HepG2 (cell line): ENCODE data around the gene HIRA. TPM values are rescaled to one million over a fixed set of nuclear protein-coding genes. Genes with fewer than 3 reads are reported as not detected.

Source experiments
- ATAC-seq: fragments of 200-7000 bp; cut with Tn5 transposase; 3 replicates; pipeline ENCODE4 v1.9.1; 2020; ENCODE audit warnings: mild to moderate bottlenecking, moderate library complexity
- BruUV-seq: library from RNA; stranded (reverse); fragments of 400-500 nt; replicated peaks from 2 replicates; lab custom pipeline; 2021; lab: Mats Ljungman, UMichigan
- CTCF ChIA-PET: fragments of 300-600 bp; formaldehyde crosslinking; extraction: SDS; loops from one replicate; lab custom pipeline; 2021; ENCODE audit warnings: low total read pairs, inconsistent platforms, low intra/inter-chr PET ratio; lab: Yijun Ruan, JAX
- POLR2A ChIA-PET: fragments of 350-600 bp; sonication (Branson Sonifier 250); formaldehyde crosslinking; loops from one replicate; lab custom pipeline; 2020; ENCODE audit warnings: antibody characterized with exemption, inconsistent platforms; lab: Yijun Ruan, JAX
- DNase-seq: peaks from one replicate; pipeline ENCODE4 v3.0.0-alpha.2; 2015; ENCODE audit warnings: low spot score
- FAIRE-seq: peaks from 3 replicates; lab custom pipeline; 2011; peaks lifted over from hg19 to GRCh38; lab: Jason Lieb, UNC
- H2AFZ ChIP-seq: one replicate; pipeline ENCODE4 v1.6.1; 2011; ENCODE audit warnings: low read length, inconsistent platforms
- H3K27ac ChIP-seq: fragments of 300-600 bp; 3 replicates; pipeline ENCODE4 v1.8.0; 2011; ENCODE audit warnings: mixed run types, mild to moderate bottlenecking, mixed read lengths, low read length, inconsistent platforms; ENCODE audit not compliant: insufficient read depth; ENCODE audit errors: extremely low read length
- H3K27me3 ChIP-seq, 2 experiments: fragments of 200-600 bp in 1 of 2; 2 replicates in 1 of 2; 3 replicates in 1 of 2; pipeline versions ENCODE4 v1.6.0 to v1.8.0; 2011; ENCODE audit warnings: low read length in 2 of 2, mild to moderate bottlenecking in 2 of 2, moderate library complexity in 2 of 2, inconsistent platforms in 1 of 2; ENCODE audit not compliant: insufficient read depth in 2 of 2, control insufficient read depth in 1 of 2
- H3K36me3 ChIP-seq, 2 experiments: fragments of 200-600 bp in 1 of 2; replicated peaks in 1 of 2; 2 replicates in 1 of 2; 3 replicates in 1 of 2; pipeline versions ENCODE4 v1.5.1 to v1.8.0; 2011; ENCODE audit warnings: low read length in 2 of 2, inconsistent platforms in 1 of 2; ENCODE audit not compliant: insufficient read depth in 2 of 2, control insufficient read depth in 1 of 2
- H3K4me1 ChIP-seq: 2 replicates; pipeline ENCODE4 v1.5.1; 2012; ENCODE audit warnings: low read length, inconsistent platforms; ENCODE audit not compliant: insufficient read depth
- H3K4me2 ChIP-seq: 2 replicates; pipeline ENCODE4 v1.6.0; 2011; ENCODE audit warnings: low read depth, low read length, inconsistent platforms
- H3K4me3 ChIP-seq, 3 experiments: fragments of 200-600 bp in 1 of 3; sonication (generic), shearing (Covaris generic) in 1 of 3; replicated peaks in 1 of 3; 2 replicates each; pipeline ENCODE4 v1.5.1; 2011 to 2016; ENCODE audit warnings: low read length in 3 of 3, inconsistent platforms in 2 of 3, low read depth in 2 of 3, mild to moderate bottlenecking in 2 of 3, control low read depth in 1 of 3, mixed read lengths in 1 of 3; ENCODE audit not compliant: insufficient read depth in 1 of 3
- H3K79me2 ChIP-seq: one replicate; pipeline ENCODE4 v1.6.1; 2011; ENCODE audit warnings: low read length, inconsistent platforms; ENCODE audit not compliant: insufficient read depth
- H3K9ac ChIP-seq: 2 replicates; pipeline ENCODE4 v1.6.0; 2011; ENCODE audit warnings: mild to moderate bottlenecking, low read depth, low read length, inconsistent platforms; ENCODE audit not compliant: insufficient read depth
- H3K9me3 ChIP-seq: 2 replicates; pipeline ENCODE4 v1.5.1; 2012; ENCODE audit warnings: mild to moderate bottlenecking, low read length
- H4K20me1 ChIP-seq: 2 replicates; pipeline ENCODE4 v1.6.0; 2011; ENCODE audit warnings: inconsistent platforms, mild to moderate bottlenecking, low read length, moderate library complexity; ENCODE audit not compliant: insufficient read depth
- ASH2L ChIP-seq: fragments of 300-600, 200-600 bp; sonication (generic); IDR thresholded peaks from 2 replicates; pipeline ENCODE4 v1.7.0; 2017; ENCODE audit warnings: low read depth, mild to moderate bottlenecking, moderate library complexity, mixed read lengths, low read length; ENCODE audit not compliant: insufficient read length
- HNF4A ChIP-seq: sonication (generic); formaldehyde crosslinking; IDR thresholded peaks from 2 replicates; pipeline ENCODE4 v1.4.0; 2020; ENCODE audit warnings: missing genetic modification reagents
- MIXL1 ChIP-seq: IDR thresholded peaks from 2 replicates; pipeline ENCODE4 v1.6.1; 2016
- RBM22 ChIP-seq: fragments of 200-400 bp; formaldehyde crosslinking; optimal IDR thresholded peaks from 2 replicates; pipeline ENCODE3; 2017; ENCODE audit warnings: mild to moderate bottlenecking, low read length, moderate library complexity
- TSC22D2 ChIP-seq: sonication (generic); formaldehyde crosslinking; IDR thresholded peaks from 2 replicates; pipeline ENCODE4 v1.5.1; 2020; ENCODE audit warnings: missing genetic modification reagents, mild to moderate bottlenecking, borderline replicate concordance
- ZBTB7B ChIP-seq: sonication (generic); formaldehyde crosslinking; IDR thresholded peaks from 2 replicates; pipeline ENCODE4 v1.4.0; 2020; ENCODE audit warnings: missing genetic modification reagents
- ZNF775 ChIP-seq: sonication (generic); formaldehyde crosslinking; IDR thresholded peaks from 2 replicates; pipeline ENCODE4 v1.4.0; 2020; ENCODE audit warnings: missing genetic modification reagents, mild to moderate bottlenecking, moderate library complexity, borderline replicate concordance
- WGBS: methylation state at CpG from one replicate; pipeline ENCODE4 v1.1.6; 2017; ENCODE audit warnings: low lambda C conversion rate; 5-methylcytosine and 5-hydroxymethylcytosine counted together
- in situ Hi-C: cut with HindIII; loops from 2 replicates; pipeline ENCODE4 v1.10.0; 2017; ENCODE audit warnings: low pct_unique_long_range_greater_than_20kb; ENCODE audit not compliant: extremely low pct_ligation_motif_present
- intact Hi-C: fragments of 100-400 bp; cut with micrococcal nuclease; formaldehyde crosslinking; loops from one replicate; pipeline ENCODE4 v1.10.0; 2022; ENCODE audit not compliant: unreplicated experiment
- polyA plus RNA-seq, 8 experiments: library from polyadenylated mRNA; depleted of rRNA in 3 of 8; stranded (reverse) in 7 of 8; unstranded in 1 of 8; fragments of >200 nt; fragmentation: Illumina TruSeq in 4 of 8; extraction: Trizol in 4 of 8; gene quantifications; 2 replicates each; pipeline versions ENCODE4 v1.2.1 to v1.2.3, GENCODE V29; 2011 to 2016; ENCODE audit warnings: low read depth in 4 of 8, missing spikeins in 1 of 8, mixed read lengths in 1 of 8; ENCODE audit not compliant: insufficient read depth in 1 of 8
- total RNA-seq, 5 experiments: library from RNA; depleted of rRNA; stranded (reverse); fragments of >200 nt; fragmentation: Illumina TruSeq; extraction: Trizol; gene quantifications; 2 replicates each; pipeline ENCODE4 v1.2.3, GENCODE V29; 2016; ENCODE audit warnings: low read depth in 1 of 5
- TF ChIP-seq, protein P1 (sequence below): IDR thresholded peaks from 2 replicates; pipeline ENCODE4 v1.6.1; 2016; ENCODE audit warnings: low read depth
- TF ChIP-seq, protein P2 (sequence below): sonication (generic); formaldehyde crosslinking; IDR thresholded peaks from 2 replicates; pipeline ENCODE4 v1.5.1; 2020; ENCODE audit warnings: mild to moderate bottlenecking, missing genetic modification reagents, moderate library complexity
- TF ChIP-seq, protein P3 (sequence below): sonication (generic); formaldehyde crosslinking; IDR thresholded peaks from 2 replicates; pipeline ENCODE4 v1.5.1; 2020; ENCODE audit warnings: missing genetic modification reagents, mild to moderate bottlenecking, borderline replicate concordance
- TF ChIP-seq, protein P4 (sequence below): sonication (generic); formaldehyde crosslinking; IDR thresholded peaks from 2 replicates; pipeline ENCODE4 v1.4.0; 2020; ENCODE audit warnings: missing genetic modification reagents, borderline replicate concordance
- TF ChIP-seq, protein P5 (sequence below): sonication (generic); formaldehyde crosslinking; IDR thresholded peaks from 2 replicates; pipeline ENCODE4 v1.4.0; 2020; ENCODE audit warnings: mild to moderate bottlenecking, missing genetic modification reagents
- TF ChIP-seq, protein P6 (sequence below): sonication (generic); formaldehyde crosslinking; IDR thresholded peaks from 2 replicates; pipeline ENCODE4 v1.8.0; 2022; ENCODE audit warnings: mild to moderate bottlenecking, missing genetic modification reagents, moderate library complexity
- TF ChIP-seq, protein P7 (sequence below): sonication (generic); formaldehyde crosslinking; IDR thresholded peaks from 2 replicates; pipeline ENCODE4 v1.8.0; 2022; ENCODE audit warnings: missing genetic modification reagents, mild to moderate bottlenecking, borderline replicate concordance

The HIRA gene
- total and polyA plus RNA-seq, 2 of the 13 experiments (the other 11 are each of a cell fraction or from before 2014, with no cell fraction given) = 21.5 to 29.2 TPM

DNA sequence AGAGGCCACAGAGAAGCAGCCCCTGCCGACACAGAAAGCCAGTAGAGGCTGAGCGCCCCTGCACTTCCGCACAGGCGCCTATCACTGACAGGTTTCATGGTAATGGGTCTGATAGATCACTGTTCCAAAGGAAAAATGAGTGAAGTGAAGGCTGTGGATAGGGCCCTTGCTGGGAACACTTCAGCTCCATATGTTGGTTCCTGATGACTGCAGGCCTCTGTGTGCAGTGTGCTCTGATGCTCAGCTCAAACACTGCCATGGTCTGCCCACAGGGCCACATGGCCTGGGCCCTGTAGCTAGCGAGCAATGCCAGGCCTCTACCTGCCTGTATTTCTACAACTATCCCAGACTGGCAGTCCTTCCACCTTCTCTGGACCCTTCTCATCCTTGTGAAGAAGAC, 77.3 kb downstream of the HIRA start:
- BruUV-seq = no TSS peak
- H3K4me2 ChIP-seq = no peak overlapping the region
- ChIA-PET CTCF (no interaction called here), POLR2A (no interaction called here)
- FAIRE-seq (no peak), DNase-seq (no peak), ATAC-seq (no peak)
- no peak overlapping the region for H3K4me3 ChIP-seq
- H3K4me1 ChIP-seq = no peaks in the 10 kb centered on the region
- no peak overlapping the region for H3K9ac ChIP-seq
- intact Hi-C loops = no loop called here
- peaks cover 44 to 95% of the 10 kb centered on the region in 2 experiments for H3K36me3 ChIP-seq
- no peak overlapping the region for H3K27ac ChIP-seq
- H3K79me2 ChIP-seq = no peaks in the 10 kb centered on the region
- no peak overlapping the region for H2AFZ ChIP-seq
- H3K9me3 ChIP-seq = no peaks in the 10 kb centered on the region
- no peaks in the 10 kb centered on the region for H3K27me3 ChIP-seq
- 96% methylated on average over 5 of the region's 5 CpGs for WGBS
- in situ Hi-C loops = no loop called here
- H4K20me1 ChIP-seq = no peaks in the 10 kb centered on the region
- TF ChIP-seq HNF4A (CRISPR knock-in tag) (no peak), TSC22D2 (CRISPR knock-in tag) (no peak), ASH2L (no peak), ZBTB7B (CRISPR knock-in tag) (no peak), MIXL1 (CRISPR knock-in tag) (no peak), RBM22 (no peak), ZNF775 (CRISPR knock-in tag) (no peak)
- TF ChIP-seq, protein P1, sequence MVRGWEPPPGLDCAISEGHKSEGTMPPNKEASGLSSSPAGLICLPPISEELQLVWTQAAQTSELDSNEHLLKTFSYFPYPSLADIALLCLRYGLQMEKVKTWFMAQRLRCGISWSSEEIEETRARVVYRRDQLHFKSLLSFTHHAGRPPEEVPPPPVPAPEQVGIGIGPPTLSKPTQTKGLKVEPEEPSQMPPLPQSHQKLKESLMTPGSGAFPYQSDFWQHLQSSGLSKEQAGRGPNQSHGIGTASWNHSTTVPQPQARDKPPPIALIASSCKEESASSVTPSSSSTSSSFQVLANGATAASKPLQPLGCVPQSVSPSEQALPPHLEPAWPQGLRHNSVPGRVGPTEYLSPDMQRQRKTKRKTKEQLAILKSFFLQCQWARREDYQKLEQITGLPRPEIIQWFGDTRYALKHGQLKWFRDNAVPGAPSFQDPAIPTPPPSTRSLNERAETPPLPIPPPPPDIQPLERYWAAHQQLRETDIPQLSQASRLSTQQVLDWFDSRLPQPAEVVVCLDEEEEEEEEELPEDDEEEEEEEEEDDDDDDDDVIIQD = no peak
- TF ChIP-seq, protein P2, sequence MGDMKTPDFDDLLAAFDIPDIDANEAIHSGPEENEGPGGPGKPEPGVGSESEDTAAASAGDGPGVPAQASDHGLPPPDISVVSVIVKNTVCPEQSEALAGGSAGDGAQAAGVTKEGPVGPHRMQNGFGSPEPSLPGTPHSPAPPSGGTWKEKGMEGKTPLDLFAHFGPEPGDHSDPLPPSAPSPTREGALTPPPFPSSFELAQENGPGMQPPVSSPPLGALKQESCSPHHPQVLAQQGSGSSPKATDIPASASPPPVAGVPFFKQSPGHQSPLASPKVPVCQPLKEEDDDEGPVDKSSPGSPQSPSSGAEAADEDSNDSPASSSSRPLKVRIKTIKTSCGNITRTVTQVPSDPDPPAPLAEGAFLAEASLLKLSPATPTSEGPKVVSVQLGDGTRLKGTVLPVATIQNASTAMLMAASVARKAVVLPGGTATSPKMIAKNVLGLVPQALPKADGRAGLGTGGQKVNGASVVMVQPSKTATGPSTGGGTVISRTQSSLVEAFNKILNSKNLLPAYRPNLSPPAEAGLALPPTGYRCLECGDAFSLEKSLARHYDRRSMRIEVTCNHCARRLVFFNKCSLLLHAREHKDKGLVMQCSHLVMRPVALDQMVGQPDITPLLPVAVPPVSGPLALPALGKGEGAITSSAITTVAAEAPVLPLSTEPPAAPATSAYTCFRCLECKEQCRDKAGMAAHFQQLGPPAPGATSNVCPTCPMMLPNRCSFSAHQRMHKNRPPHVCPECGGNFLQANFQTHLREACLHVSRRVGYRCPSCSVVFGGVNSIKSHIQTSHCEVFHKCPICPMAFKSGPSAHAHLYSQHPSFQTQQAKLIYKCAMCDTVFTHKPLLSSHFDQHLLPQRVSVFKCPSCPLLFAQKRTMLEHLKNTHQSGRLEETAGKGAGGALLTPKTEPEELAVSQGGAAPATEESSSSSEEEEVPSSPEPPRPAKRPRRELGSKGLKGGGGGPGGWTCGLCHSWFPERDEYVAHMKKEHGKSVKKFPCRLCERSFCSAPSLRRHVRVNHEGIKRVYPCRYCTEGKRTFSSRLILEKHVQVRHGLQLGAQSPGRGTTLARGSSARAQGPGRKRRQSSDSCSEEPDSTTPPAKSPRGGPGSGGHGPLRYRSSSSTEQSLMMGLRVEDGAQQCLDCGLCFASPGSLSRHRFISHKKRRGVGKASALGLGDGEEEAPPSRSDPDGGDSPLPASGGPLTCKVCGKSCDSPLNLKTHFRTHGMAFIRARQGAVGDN (CRISPR knock-in tag) = no peak
- TF ChIP-seq, protein P3, sequence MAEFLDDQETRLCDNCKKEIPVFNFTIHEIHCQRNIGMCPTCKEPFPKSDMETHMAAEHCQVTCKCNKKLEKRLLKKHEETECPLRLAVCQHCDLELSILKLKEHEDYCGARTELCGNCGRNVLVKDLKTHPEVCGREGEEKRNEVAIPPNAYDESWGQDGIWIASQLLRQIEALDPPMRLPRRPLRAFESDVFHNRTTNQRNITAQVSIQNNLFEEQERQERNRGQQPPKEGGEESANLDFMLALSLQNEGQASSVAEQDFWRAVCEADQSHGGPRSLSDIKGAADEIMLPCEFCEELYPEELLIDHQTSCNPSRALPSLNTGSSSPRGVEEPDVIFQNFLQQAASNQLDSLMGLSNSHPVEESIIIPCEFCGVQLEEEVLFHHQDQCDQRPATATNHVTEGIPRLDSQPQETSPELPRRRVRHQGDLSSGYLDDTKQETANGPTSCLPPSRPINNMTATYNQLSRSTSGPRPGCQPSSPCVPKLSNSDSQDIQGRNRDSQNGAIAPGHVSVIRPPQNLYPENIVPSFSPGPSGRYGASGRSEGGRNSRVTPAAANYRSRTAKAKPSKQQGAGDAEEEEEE (CRISPR knock-in tag) = no peak
- TF ChIP-seq, protein P4, sequence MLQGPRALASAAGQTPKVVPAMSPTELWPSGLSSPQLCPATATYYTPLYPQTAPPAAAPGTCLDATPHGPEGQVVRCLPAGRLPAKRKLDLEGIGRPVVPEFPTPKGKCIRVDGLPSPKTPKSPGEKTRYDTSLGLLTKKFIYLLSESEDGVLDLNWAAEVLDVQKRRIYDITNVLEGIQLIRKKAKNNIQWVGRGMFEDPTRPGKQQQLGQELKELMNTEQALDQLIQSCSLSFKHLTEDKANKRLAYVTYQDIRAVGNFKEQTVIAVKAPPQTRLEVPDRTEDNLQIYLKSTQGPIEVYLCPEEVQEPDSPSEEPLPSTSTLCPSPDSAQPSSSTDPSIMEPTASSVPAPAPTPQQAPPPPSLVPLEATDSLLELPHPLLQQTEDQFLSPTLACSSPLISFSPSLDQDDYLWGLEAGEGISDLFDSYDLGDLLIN (CRISPR knock-in tag) = no peak
- TF ChIP-seq, protein P5, sequence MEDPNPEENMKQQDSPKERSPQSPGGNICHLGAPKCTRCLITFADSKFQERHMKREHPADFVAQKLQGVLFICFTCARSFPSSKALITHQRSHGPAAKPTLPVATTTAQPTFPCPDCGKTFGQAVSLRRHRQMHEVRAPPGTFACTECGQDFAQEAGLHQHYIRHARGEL (CRISPR knock-in tag) = no peak
- TF ChIP-seq, protein P6, sequence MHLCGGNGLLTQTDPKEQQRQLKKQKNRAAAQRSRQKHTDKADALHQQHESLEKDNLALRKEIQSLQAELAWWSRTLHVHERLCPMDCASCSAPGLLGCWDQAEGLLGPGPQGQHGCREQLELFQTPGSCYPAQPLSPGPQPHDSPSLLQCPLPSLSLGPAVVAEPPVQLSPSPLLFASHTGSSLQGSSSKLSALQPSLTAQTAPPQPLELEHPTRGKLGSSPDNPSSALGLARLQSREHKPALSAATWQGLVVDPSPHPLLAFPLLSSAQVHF (CRISPR knock-in tag) = no peak
- TF ChIP-seq, protein P7, sequence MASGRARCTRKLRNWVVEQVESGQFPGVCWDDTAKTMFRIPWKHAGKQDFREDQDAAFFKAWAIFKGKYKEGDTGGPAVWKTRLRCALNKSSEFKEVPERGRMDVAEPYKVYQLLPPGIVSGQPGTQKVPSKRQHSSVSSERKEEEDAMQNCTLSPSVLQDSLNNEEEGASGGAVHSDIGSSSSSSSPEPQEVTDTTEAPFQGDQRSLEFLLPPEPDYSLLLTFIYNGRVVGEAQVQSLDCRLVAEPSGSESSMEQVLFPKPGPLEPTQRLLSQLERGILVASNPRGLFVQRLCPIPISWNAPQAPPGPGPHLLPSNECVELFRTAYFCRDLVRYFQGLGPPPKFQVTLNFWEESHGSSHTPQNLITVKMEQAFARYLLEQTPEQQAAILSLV (CRISPR knock-in tag) = no peak
